PC-3 (cell line): ENCODE measurements around the gene NFATC1. TPM values are rescaled to one million over a fixed set of nuclear protein-coding genes. Genes with fewer than 3 reads are reported as not detected.

ENCODE experiments used
- ATAC-seq: fragments of 200-7000 bp; cut with Tn5 transposase; 2 replicates; pipeline ENCODE4 v1.9.1; 2020; ENCODE audit warnings: mild to moderate bottlenecking, moderate library complexity
- BruUV-seq: library from RNA; stranded (reverse); fragments of 400-500 nt; replicated peaks from 2 replicates; lab custom pipeline; 2021; lab: Mats Ljungman, UMichigan
- CTCF ChIA-PET: fragments of 300-600 bp; sonication (Branson Sonifier 250); formaldehyde crosslinking; loops from one replicate; lab custom pipeline; 2022; ENCODE audit warnings: antibody characterized with exemption; lab: Charles Lee
- POLR2A ChIA-PET: fragments of 300-600 bp; sonication (Branson Sonifier 250); formaldehyde crosslinking; loops from one replicate; lab custom pipeline; 2022; ENCODE audit warnings: antibody characterized with exemption; ENCODE audit not compliant: unreplicated experiment; lab: Charles Lee
- DNase-seq: peaks from one replicate; pipeline ENCODE4 v3.0.0-alpha.2; 2015
- H2AFZ ChIP-seq: fragments of 300-600 bp; sonication (generic); 2 replicates; pipeline ENCODE4 v1.6.0; 2016; ENCODE audit warnings: antibody characterized with exemption, low read length
- H3F3A ChIP-seq: fragments of 300-600 bp; sonication (generic); one replicate; pipeline ENCODE4 v1.6.0; 2017; ENCODE audit warnings: antibody characterized with exemption, low read length, control low read depth, mild to moderate bottlenecking; ENCODE audit not compliant: unreplicated experiment
- H3K27ac ChIP-seq: fragments of 300-600 bp; sonication (generic); 2 replicates; pipeline ENCODE4 v1.5.1; 2016; ENCODE audit warnings: mild to moderate bottlenecking, low read length
- H3K27me3 ChIP-seq: fragments of 300-600 bp; sonication (generic); 2 replicates; pipeline ENCODE4 v1.6.1; 2016; ENCODE audit warnings: low read length, mixed read lengths
- H3K36me3 ChIP-seq: fragments of 300-600 bp; sonication (generic); 2 replicates; pipeline ENCODE4 v1.6.1; 2016; ENCODE audit warnings: low read depth, mixed run types, low read length, mixed read lengths
- H3K4me1 ChIP-seq: fragments of 300-600 bp; sonication (generic); 2 replicates; pipeline ENCODE4 v1.5.1; 2016; ENCODE audit warnings: low read length; ENCODE audit not compliant: insufficient read depth
- H3K4me2 ChIP-seq: fragments of 300-600 bp; sonication (generic); 2 replicates; pipeline ENCODE4 v1.6.0; 2016; ENCODE audit warnings: low read length
- H3K4me3 ChIP-seq: fragments of 300-600 bp; sonication (generic); 2 replicates; pipeline ENCODE4 v1.5.1; 2016; ENCODE audit warnings: mild to moderate bottlenecking, low read length, mixed read lengths
- H3K79me2 ChIP-seq: fragments of 300-600 bp; sonication (generic); 2 replicates; pipeline ENCODE4 v1.6.1; 2017; ENCODE audit warnings: low read length, mixed read lengths
- H3K9ac ChIP-seq: fragments of 300-600 bp; sonication (generic); 2 replicates; pipeline ENCODE4 v1.6.0; 2016; ENCODE audit warnings: mild to moderate bottlenecking, low read length
- H3K9me2 ChIP-seq: fragments of 300-600 bp; sonication (generic); replicated peaks from 2 replicates; pipeline ENCODE4 v1.6.1; 2016; ENCODE audit warnings: mixed run types, low read length, mixed read lengths
- H3K9me3 ChIP-seq: fragments of 300-600 bp; sonication (generic); 2 replicates; pipeline ENCODE4 v1.6.1; 2016; ENCODE audit warnings: low read length, mixed read lengths
- H4K20me1 ChIP-seq: fragments of 300-600 bp; sonication (generic); 2 replicates; pipeline ENCODE4 v1.6.1; 2016; ENCODE audit warnings: low read length, mixed read lengths
- CTCF ChIP-seq: fragments of 300-600 bp; sonication (generic); conservative IDR thresholded peaks from 2 replicates; pipeline ENCODE4 v1.5.1; 2017; ENCODE audit warnings: antibody characterized with exemption, low read depth, mild to moderate bottlenecking, low read length
- EZH2 ChIP-seq: fragments of 300-600 bp; sonication (generic); IDR thresholded peaks from one replicate; pipeline ENCODE4 v1.6.1; 2017; ENCODE audit warnings: antibody characterized with exemption, mild to moderate bottlenecking, low read length; ENCODE audit not compliant: unreplicated experiment
- EZH2phosphoT487 ChIP-seq: fragments of 300-600 bp; sonication (generic); IDR thresholded peaks from 2 replicates; pipeline ENCODE4 v1.6.1; 2018; ENCODE audit warnings: mild to moderate bottlenecking, antibody characterized with exemption, low read length, borderline replicate concordance
- intact Hi-C: fragments of 100-400 bp; cut with micrococcal nuclease; formaldehyde crosslinking; loops from 2 replicates; pipeline ENCODE4 v1.9.0; 2023
- total RNA-seq: library from RNA; depleted of rRNA; stranded (reverse); fragments of >200 nt; gene quantifications from 2 replicates; pipeline ENCODE4 v1.2.3, GENCODE V29; 2014

The NFATC1 gene
- total RNA-seq, 1 experiment from 2014 or later = 5.9 TPM

- DNase-seq = no peak
- intact Hi-C loops = no loop called here
- no peaks in the 10 kb centered on the region for H3K79me2 ChIP-seq
- no TSS peak for BruUV-seq
- no peak overlapping the region for H3K4me3 ChIP-seq
- no peak overlapping the region for H3K27ac ChIP-seq
- no peaks in the 10 kb centered on the region for H3K9me2 ChIP-seq
- ChIA-PET POLR2A (no interaction called here), CTCF (no interaction called here)
- TF ChIP-seq CTCF (no peak), EZH2 (no peak)
- peaks cover 12% of the 10 kb centered on the region for H3K4me1 ChIP-seq
- ATAC-seq = no peak
- H3K36me3 ChIP-seq = no peaks in the 10 kb centered on the region
- no peaks in the 10 kb centered on the region for H3F3A ChIP-seq
- no peaks in the 10 kb centered on the region for H3K27me3 ChIP-seq
- no peaks in the 10 kb centered on the region for H4K20me1 ChIP-seq
- no peaks in the 10 kb centered on the region for H3K9me3 ChIP-seq
- H3K9ac ChIP-seq = no peak overlapping the region
- H3K4me2 ChIP-seq = no peak overlapping the region
- no peak overlapping the region for H2AFZ ChIP-seq
Observed at GRCh38 chr18:79366177-79367094, 29.3 kb upstream of the NFATC1 start.

- H3K4me3 ChIP-seq = no peak overlapping the region
Observed at GRCh38 chr18:79367480-79367879, 28.2 kb upstream of the NFATC1 start.

More at GRCh38 chr18:79367480-79367879, 28.2 kb upstream of the NFATC1 start:
- Histone ChIP-seq H3K4me1 (peaks cover 3% of the 10 kb centered on the region), H3K36me3 (no peaks in the 10 kb centered on the region), H3K27me3 (no peaks in the 10 kb centered on the region), H2AFZ (no peak overlapping the region), H3F3A (no peaks in the 10 kb centered on the region), H3K9ac (no peak overlapping the region), H3K27ac (no peak overlapping the region), H3K9me3 (no peaks in the 10 kb centered on the region), H3K9me2 (no peaks in the 10 kb centered on the region), H3K4me2 (no peak overlapping the region), H4K20me1 (no peaks in the 10 kb centered on the region), H3K79me2 (no peaks in the 10 kb centered on the region)
- ChIA-PET CTCF (no interaction called here), POLR2A (no interaction called here)
- ATAC-seq (no peak), DNase-seq (no peak)
- intact Hi-C loops = no loop called here
- no peak for TF ChIP-seq CTCF
- TF ChIP-seq EZH2 = no peak
- TF ChIP-seq EZH2phosphoT487 = no peak
- BruUV-seq = no TSS peak
